HepG2 (cell line): Measurements from ENCODE around the gene NUDT22. TPM values are rescaled to one million over a fixed set of nuclear protein-coding genes. Genes with fewer than 3 reads are reported as not detected.
A peak's percentile ranks its signal among the peaks of the same experiment; 100 is the strongest.

Experiments
- CBX1 ChIP-seq: IDR thresholded peaks from one replicate; pipeline ENCODE4 v1.6.1; 2016; ENCODE audit warnings: antibody characterized with exemption, low read depth
- ERF ChIP-seq: IDR thresholded peaks from 2 replicates; pipeline ENCODE4 v1.6.1; 2018; ENCODE audit warnings: missing biosample characterization, missing genetic modification reagents
- ETV6 ChIP-seq: sonication (generic); formaldehyde crosslinking; conservative IDR thresholded peaks from 2 replicates; pipeline ENCODE4 v1.4.0; 2020; ENCODE audit warnings: missing genetic modification reagents
- HNRNPL ChIP-seq: fragments of 200-400 bp; formaldehyde crosslinking; IDR thresholded peaks from 2 replicates; pipeline ENCODE4 v1.6.1; 2017; ENCODE audit warnings: mild to moderate bottlenecking, low read depth, low read length
- HNRNPLL ChIP-seq: fragments of 200-400 bp; formaldehyde crosslinking; IDR thresholded peaks from 2 replicates; pipeline ENCODE4 v1.6.1; 2017; ENCODE audit warnings: mild to moderate bottlenecking, low read depth, low read length; ENCODE audit not compliant: poor library complexity, severe bottlenecking
- MED13 ChIP-seq: sonication (generic); formaldehyde crosslinking; IDR thresholded peaks from 2 replicates; pipeline ENCODE4 v1.5.0; 2020; ENCODE audit warnings: missing genetic modification reagents
- NFIB ChIP-seq: sonication (generic); formaldehyde crosslinking; IDR thresholded peaks from 2 replicates; pipeline ENCODE4 v1.9.0; 2021; ENCODE audit warnings: missing genetic modification reagents, mild to moderate bottlenecking, borderline replicate concordance
- REPIN1 ChIP-seq: sonication (generic); formaldehyde crosslinking; IDR thresholded peaks from 2 replicates; pipeline ENCODE4 v1.8.0; 2022; ENCODE audit warnings: missing genetic modification reagents, low read depth, mild to moderate bottlenecking, borderline replicate concordance
- SKI ChIP-seq: fragments of 450-650 bp; IDR thresholded peaks from one replicate; pipeline ENCODE4 v1.6.1; 2018; ENCODE audit warnings: mild to moderate bottlenecking; ENCODE audit not compliant: partially characterized antibody
- ZHX1 ChIP-seq: sonication (generic); formaldehyde crosslinking; IDR thresholded peaks from 2 replicates; pipeline ENCODE4 v1.8.1; 2022; ENCODE audit warnings: low read depth, mild to moderate bottlenecking, missing genetic modification reagents
- ZNF350 ChIP-seq: sonication (generic); formaldehyde crosslinking; IDR thresholded peaks from 2 replicates; pipeline ENCODE4 v1.4.0; 2020; ENCODE audit warnings: mild to moderate bottlenecking, low read depth, missing genetic modification reagents, borderline replicate concordance
- ZNF510 ChIP-seq: sonication (generic); formaldehyde crosslinking; IDR thresholded peaks from 2 replicates; pipeline ENCODE4 v1.4.0; 2020; ENCODE audit warnings: low read depth, mild to moderate bottlenecking, missing genetic modification reagents
- ZNF777 ChIP-seq: sonication (generic); formaldehyde crosslinking; IDR thresholded peaks from 2 replicates; pipeline ENCODE4 v1.4.0; 2020; ENCODE audit warnings: missing genetic modification reagents
- polyA plus RNA-seq, 8 experiments: library from polyadenylated mRNA; depleted of rRNA in 3 of 8; stranded (reverse) in 7 of 8; unstranded in 1 of 8; fragments of >200 nt; fragmentation: Illumina TruSeq in 4 of 8; extraction: Trizol in 4 of 8; gene quantifications; 2 replicates each; pipeline versions ENCODE4 v1.2.1 to v1.2.3, GENCODE V29; 2011 to 2016; ENCODE audit warnings: low read depth in 4 of 8, missing spikeins in 1 of 8, mixed read lengths in 1 of 8; ENCODE audit not compliant: insufficient read depth in 1 of 8
- total RNA-seq, 5 experiments: library from RNA; depleted of rRNA; stranded (reverse); fragments of >200 nt; fragmentation: Illumina TruSeq; extraction: Trizol; gene quantifications; 2 replicates each; pipeline ENCODE4 v1.2.3, GENCODE V29; 2016; ENCODE audit warnings: low read depth in 1 of 5
- TF ChIP-seq, protein P1 (sequence below): sonication (generic); formaldehyde crosslinking; IDR thresholded peaks from one replicate; pipeline ENCODE4 v1.5.1; 2020; ENCODE audit warnings: mild to moderate bottlenecking, missing genetic modification reagents; ENCODE audit errors: not compliant biosample characterization
- TF ChIP-seq, protein P2 (sequence below): sonication (generic); formaldehyde crosslinking; IDR thresholded peaks from 2 replicates; pipeline ENCODE4 v1.4.0; 2020; ENCODE audit warnings: mild to moderate bottlenecking, low read depth, missing genetic modification reagents

The NUDT22 gene
- total and polyA plus RNA-seq, 2 of the 13 experiments (the other 11 are each of a cell fraction or from before 2014, with no cell fraction given) = 33.5 to 39.8 TPM

DNA sequence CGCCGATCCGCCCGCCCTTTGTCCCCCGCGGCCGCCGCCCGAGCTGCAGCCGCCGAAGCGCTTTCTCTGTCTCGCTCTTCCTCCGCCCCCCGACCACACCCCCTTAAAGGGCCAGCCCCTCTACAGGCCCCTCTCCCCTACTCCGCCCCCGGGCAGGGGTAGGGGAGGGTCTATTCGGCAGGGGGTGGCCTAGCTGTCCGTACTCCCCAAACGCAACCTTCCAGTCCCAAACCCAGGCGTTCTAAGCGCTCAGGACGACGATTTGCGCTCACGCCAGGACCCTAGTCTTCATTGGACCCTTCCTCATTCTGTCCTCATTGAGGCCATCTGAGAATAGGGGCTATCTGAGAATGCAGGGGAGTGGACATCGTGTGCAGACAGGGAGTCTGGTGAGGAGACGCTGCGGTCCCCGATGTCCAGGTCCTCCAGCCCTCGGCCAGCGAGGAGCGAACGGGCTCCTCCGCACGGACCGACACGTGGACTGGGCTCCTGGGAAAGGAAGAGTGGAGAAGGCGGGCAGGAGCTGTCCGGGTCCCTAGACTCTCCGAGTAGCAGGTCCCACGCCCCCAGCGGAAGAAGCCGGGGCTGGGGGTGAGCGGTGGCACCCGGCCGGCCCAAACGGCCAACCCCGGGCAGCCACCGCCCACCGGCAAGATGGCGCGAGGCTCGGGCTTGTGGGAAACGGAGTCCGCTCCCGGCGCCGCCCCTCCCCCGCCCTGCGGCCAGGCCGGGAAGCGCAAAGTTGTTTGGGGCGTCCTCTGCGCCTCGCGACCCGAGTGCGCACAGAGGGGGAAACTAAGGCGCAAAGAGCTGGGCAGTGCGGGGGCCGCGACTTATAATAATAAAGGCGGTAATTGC lies 21.0 kb downstream of the NUDT22 start, which contains the start of gene PPP1R14B (continued):
- TF ChIP-seq ZHX1 (no peak), MED13 (CRISPR knock-in tag) (no peak), ETV6 (CRISPR knock-in tag) (0 out of 2 replicates have a peak, but pooled peaks have one; percentile 19), HNRNPLL (peak; percentile 84), ZNF350 (CRISPR knock-in tag) (peak; percentile 78; the same call in 1 of the 2 replicates), SKI (no peak), ZNF777 (CRISPR knock-in tag) (no peak; the same call in 1 of the 2 replicates), NFIB (CRISPR knock-in tag) (no peak), ERF (CRISPR knock-in tag) (no peak; the same call in 1 of the 2 replicates), ZNF510 (CRISPR knock-in tag) (no peak), HNRNPL (0 out of 2 replicates have a peak, but pooled peaks have one; percentile 35), CBX1 (peak; percentile 48), REPIN1 (CRISPR knock-in tag) (no peak; the same call in 1 of the 2 replicates)
- TF ChIP-seq, protein P1, sequence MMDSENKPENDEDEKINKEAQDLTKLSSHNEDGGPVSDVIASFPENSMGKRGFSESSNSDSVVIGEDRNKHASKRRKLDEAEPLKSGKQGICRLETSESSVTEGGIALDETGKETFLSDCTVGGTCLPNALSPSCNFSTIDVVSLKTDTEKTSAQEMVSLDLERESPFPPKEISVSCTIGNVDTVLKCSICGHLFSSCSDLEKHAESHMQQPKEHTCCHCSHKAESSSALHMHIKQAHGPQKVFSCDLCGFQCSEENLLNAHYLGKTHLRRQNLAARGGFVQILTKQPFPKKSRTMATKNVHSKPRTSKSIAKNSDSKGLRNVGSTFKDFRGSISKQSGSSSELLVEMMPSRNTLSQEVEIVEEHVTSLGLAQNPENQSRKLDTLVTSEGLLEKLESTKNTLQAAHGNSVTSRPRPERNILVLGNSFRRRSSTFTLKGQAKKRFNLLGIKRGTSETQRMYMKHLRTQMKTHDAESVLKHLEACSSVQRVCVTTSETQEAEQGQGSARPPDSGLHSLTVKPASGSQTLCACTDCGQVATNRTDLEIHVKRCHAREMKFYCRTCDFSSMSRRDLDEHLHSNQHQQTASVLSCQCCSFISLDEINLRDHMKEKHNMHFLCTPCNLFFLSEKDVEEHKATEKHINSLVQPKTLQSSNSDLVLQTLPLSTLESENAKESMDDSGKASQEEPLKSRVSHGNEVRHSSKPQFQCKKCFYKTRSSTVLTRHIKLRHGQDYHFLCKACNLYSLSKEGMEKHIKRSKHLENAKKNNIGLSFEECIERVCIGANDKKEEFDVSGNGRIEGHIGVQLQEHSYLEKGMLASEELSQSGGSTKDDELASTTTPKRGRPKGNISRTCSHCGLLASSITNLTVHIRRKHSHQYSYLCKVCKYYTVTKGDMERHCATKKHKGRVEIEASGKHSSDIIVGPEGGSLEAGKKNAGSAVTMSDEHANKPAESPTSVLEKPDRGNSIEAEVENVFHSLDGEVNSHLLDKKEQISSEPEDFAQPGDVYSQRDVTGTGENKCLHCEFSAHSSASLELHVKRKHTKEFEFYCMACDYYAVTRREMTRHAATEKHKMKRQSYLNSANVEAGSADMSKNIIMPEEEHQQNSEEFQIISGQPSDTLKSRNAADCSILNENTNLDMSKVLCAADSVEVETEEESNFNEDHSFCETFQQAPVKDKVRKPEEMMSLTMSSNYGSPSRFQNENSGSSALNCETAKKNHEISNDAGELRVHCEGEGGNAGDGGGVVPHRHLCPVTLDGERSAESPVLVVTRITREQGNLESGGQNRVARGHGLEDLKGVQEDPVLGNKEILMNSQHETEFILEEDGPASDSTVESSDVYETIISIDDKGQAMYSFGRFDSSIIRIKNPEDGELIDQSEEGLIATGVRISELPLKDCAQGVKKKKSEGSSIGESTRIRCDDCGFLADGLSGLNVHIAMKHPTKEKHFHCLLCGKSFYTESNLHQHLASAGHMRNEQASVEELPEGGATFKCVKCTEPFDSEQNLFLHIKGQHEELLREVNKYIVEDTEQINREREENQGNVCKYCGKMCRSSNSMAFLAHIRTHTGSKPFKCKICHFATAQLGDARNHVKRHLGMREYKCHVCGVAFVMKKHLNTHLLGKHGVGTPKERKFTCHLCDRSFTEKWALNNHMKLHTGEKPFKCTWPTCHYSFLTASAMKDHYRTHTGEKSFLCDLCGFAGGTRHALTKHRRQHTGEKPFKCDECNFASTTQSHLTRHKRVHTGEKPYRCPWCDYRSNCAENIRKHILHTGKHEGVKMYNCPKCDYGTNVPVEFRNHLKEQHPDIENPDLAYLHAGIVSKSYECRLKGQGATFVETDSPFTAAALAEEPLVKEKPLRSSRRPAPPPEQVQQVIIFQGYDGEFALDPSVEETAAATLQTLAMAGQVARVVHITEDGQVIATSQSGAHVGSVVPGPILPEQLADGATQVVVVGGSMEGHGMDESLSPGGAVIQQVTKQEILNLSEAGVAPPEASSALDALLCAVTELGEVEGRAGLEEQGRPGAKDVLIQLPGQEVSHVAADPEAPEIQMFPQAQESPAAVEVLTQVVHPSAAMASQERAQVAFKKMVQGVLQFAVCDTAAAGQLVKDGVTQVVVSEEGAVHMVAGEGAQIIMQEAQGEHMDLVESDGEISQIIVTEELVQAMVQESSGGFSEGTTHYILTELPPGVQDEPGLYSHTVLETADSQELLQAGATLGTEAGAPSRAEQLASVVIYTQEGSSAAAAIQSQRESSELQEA (CRISPR knock-in tag) = peak; percentile 19
- TF ChIP-seq, protein P2, sequence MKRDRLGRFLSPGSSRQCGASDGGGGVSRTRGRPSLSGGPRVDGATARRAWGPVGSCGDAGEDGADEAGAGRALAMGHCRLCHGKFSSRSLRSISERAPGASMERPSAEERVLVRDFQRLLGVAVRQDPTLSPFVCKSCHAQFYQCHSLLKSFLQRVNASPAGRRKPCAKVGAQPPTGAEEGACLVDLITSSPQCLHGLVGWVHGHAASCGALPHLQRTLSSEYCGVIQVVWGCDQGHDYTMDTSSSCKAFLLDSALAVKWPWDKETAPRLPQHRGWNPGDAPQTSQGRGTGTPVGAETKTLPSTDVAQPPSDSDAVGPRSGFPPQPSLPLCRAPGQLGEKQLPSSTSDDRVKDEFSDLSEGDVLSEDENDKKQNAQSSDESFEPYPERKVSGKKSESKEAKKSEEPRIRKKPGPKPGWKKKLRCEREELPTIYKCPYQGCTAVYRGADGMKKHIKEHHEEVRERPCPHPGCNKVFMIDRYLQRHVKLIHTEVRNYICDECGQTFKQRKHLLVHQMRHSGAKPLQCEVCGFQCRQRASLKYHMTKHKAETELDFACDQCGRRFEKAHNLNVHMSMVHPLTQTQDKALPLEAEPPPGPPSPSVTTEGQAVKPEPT = no peak
